ENCODE data around the gene NADSYN1. TPM values are rescaled to one million over a fixed set of nuclear protein-coding genes. Genes with fewer than 3 reads are reported as not detected.

The NADSYN1 gene
- total and polyA plus RNA-seq, 2 of the 13 experiments (the other 11 are each of a cell fraction or from before 2014, with no cell fraction given): 35.7 to 51.5 TPM

DNA sequence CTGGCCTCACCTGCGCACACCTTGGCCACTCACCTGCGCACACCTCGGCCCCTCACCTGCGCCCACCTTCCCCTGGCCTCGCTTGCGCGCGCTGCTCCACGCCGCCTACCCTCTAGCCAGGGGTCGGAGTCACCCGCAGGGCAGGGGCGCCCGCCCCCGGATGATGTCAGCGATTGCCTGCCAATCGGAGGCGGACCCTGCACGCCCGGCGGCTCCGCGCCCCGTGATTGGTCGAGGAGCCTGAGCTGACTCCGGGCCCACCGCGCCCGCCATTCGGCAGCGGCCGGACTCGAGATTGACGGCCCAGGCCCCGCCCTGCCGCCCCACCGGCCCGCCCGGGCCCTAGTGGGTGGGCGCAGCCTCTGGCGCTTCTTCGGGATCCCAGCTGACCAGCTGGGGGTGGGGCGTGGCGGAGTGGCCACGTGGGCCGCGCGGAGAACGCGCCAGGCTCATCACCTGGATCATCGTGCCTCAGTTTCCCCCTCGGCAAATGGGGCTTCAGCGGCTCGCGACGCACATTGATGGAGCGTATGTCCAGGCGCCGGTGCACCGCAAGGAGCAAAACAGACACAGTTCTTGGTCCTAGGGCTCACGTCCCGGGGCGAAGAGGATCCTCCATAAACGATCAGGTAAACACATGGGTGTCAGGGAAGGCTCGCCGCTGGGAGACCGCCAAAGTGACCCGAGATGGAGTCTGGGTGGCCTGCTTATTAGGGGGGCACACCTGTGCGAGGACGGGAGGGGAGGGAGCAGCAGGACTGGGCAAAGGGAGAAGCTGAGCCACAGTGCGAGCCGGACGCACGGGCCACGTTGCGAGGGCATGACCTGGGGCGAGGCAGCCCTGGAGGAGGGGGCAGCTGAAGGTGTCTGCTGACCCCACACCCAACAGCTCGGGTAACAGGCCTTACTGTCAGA, 4.5 kb upstream of the NADSYN1 start, which contains the start of gene DHCR7 (continued):
- TF ChIP-seq IRX3 (CRISPR knock-in tag; IDR thresholded peaks at IDR 0.05; ENCODE audit: borderline replicate concordance, low read depth): peak; percentile 84; the same call in 1 of the 2 replicates
- peak; percentile 32; the same call in 1 of the 2 replicates for TF ChIP-seq MTA1 (CRISPR knock-in tag; IDR thresholded peaks at IDR 0.05; ENCODE audit: borderline replicate concordance)
- TF ChIP-seq, protein P1, sequence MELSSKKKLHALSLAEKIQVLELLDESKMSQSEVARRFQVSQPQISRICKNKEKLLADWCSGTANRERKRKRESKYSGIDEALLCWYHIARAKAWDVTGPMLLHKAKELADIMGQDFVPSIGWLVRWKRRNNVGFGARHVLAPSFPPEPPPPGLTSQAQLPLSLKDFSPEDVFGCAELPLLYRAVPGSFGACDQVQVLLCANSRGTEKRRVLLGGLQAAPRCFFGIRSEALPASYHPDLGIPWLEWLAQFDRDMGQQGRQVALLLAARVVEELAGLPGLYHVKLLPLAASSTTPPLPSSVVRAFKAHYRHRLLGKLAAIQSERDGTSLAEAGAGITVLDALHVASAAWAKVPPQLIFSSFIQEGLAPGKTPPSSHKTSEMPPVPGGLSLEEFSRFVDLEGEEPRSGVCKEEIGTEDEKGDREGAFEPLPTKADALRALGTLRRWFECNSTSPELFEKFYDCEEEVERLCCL (CRISPR knock-in tag; IDR thresholded peaks at IDR 0.05; ENCODE audit: borderline replicate concordance): no peak; the same call in 1 of the 2 replicates
- peak; percentile 66; the same call in 1 of the 2 replicates for TF ChIP-seq ZNF747 (CRISPR knock-in tag; IDR thresholded peaks at IDR 0.05; ENCODE audit: borderline replicate concordance)
- TF ChIP-seq, protein P2, sequence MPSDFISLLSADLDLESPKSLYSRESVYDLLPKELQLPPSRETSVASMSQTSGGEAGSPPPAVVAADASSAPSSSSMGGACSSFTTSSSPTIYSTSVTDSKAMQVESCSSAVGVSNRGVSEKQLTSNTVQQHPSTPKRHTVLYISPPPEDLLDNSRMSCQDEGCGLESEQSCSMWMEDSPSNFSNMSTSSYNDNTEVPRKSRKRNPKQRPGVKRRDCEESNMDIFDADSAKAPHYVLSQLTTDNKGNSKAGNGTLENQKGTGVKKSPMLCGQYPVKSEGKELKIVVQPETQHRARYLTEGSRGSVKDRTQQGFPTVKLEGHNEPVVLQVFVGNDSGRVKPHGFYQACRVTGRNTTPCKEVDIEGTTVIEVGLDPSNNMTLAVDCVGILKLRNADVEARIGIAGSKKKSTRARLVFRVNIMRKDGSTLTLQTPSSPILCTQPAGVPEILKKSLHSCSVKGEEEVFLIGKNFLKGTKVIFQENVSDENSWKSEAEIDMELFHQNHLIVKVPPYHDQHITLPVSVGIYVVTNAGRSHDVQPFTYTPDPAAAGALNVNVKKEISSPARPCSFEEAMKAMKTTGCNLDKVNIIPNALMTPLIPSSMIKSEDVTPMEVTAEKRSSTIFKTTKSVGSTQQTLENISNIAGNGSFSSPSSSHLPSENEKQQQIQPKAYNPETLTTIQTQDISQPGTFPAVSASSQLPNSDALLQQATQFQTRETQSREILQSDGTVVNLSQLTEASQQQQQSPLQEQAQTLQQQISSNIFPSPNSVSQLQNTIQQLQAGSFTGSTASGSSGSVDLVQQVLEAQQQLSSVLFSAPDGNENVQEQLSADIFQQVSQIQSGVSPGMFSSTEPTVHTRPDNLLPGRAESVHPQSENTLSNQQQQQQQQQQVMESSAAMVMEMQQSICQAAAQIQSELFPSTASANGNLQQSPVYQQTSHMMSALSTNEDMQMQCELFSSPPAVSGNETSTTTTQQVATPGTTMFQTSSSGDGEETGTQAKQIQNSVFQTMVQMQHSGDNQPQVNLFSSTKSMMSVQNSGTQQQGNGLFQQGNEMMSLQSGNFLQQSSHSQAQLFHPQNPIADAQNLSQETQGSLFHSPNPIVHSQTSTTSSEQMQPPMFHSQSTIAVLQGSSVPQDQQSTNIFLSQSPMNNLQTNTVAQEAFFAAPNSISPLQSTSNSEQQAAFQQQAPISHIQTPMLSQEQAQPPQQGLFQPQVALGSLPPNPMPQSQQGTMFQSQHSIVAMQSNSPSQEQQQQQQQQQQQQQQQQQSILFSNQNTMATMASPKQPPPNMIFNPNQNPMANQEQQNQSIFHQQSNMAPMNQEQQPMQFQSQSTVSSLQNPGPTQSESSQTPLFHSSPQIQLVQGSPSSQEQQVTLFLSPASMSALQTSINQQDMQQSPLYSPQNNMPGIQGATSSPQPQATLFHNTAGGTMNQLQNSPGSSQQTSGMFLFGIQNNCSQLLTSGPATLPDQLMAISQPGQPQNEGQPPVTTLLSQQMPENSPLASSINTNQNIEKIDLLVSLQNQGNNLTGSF (CRISPR knock-in tag; IDR thresholded peaks at IDR 0.05): no peak
- no peak for TF ChIP-seq FOXP1 (IDR thresholded peaks at IDR 0.05)
- TF ChIP-seq FOXP1 (CRISPR knock-in tag; IDR thresholded peaks at IDR 0.05): peak; percentile 47; the same call in 1 of the 2 replicates
- TF ChIP-seq, protein P3, sequence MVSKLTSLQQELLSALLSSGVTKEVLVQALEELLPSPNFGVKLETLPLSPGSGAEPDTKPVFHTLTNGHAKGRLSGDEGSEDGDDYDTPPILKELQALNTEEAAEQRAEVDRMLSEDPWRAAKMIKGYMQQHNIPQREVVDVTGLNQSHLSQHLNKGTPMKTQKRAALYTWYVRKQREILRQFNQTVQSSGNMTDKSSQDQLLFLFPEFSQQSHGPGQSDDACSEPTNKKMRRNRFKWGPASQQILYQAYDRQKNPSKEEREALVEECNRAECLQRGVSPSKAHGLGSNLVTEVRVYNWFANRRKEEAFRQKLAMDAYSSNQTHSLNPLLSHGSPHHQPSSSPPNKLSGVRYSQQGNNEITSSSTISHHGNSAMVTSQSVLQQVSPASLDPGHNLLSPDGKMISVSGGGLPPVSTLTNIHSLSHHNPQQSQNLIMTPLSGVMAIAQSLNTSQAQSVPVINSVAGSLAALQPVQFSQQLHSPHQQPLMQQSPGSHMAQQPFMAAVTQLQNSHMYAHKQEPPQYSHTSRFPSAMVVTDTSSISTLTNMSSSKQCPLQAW (CRISPR knock-in tag; IDR thresholded peaks at IDR 0.05): peak; percentile 70
- TF ChIP-seq PHF5A (CRISPR knock-in tag; IDR thresholded peaks at IDR 0.05; ENCODE audit: low read depth, unreplicated experiment): no peak
- TF ChIP-seq ZFYVE20 (CRISPR knock-in tag; IDR thresholded peaks at IDR 0.05; ENCODE audit: borderline replicate concordance, low read depth): no peak
- TF ChIP-seq, protein P4, sequence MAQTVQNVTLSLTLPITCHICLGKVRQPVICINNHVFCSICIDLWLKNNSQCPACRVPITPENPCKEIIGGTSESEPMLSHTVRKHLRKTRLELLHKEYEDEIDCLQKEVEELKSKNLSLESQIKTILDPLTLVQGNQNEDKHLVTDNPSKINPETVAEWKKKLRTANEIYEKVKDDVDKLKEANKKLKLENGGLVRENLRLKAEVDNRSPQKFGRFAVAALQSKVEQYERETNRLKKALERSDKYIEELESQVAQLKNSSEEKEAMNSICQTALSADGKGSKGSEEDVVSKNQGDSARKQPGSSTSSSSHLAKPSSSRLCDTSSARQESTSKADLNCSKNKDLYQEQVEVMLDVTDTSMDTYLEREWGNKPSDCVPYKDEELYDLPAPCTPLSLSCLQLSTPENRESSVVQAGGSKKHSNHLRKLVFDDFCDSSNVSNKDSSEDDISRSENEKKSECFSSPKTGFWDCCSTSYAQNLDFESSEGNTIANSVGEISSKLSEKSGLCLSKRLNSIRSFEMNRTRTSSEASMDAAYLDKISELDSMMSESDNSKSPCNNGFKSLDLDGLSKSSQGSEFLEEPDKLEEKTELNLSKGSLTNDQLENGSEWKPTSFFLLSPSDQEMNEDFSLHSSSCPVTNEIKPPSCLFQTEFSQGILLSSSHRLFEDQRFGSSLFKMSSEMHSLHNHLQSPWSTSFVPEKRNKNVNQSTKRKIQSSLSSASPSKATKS (CRISPR knock-in tag; IDR thresholded peaks at IDR 0.05): no peak; the same call in 1 of the 2 replicates
- TF ChIP-seq ZNF20 (CRISPR knock-in tag; IDR thresholded peaks at IDR 0.05): no peak
- TF ChIP-seq, protein P5, sequence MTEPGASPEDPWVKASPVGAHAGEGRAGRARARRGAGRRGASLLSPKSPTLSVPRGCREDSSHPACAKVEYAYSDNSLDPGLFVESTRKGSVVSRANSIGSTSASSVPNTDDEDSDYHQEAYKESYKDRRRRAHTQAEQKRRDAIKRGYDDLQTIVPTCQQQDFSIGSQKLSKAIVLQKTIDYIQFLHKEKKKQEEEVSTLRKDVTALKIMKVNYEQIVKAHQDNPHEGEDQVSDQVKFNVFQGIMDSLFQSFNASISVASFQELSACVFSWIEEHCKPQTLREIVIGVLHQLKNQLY (CRISPR knock-in tag; IDR thresholded peaks at IDR 0.05): peak; percentile 41; the same call in 1 of the 2 replicates
- peak; percentile 96 for TF ChIP-seq NFYB (CRISPR knock-in tag; IDR thresholded peaks at IDR 0.05)
- peak; percentile 63; the same call in 1 of the 2 replicates for TF ChIP-seq ZNF558 (CRISPR knock-in tag; IDR thresholded peaks at IDR 0.05; ENCODE audit: borderline replicate concordance)
- peak; percentile 80; the same call in 1 of the 2 replicates for TF ChIP-seq GZF1 (CRISPR knock-in tag; IDR thresholded peaks at IDR 0.05)
- TF ChIP-seq IRF2 (CRISPR knock-in tag; IDR thresholded peaks at IDR 0.05): no peak
